Endothelial cell (in vitro differentiated cells): ENCODE results near the gene KPNA3. TPM values are rescaled to one million over a fixed set of nuclear protein-coding genes. Genes with fewer than 3 reads are reported as not detected.
"Not testable (repeated sequence)": the region's sequence is repeated elsewhere in the genome, so short reads cannot be mapped to it uniquely, and the experiment has no call there.

Experiments
- DNase-seq: peaks from one replicate; pipeline ENCODE4 v3.0.0; 2021; ENCODE audit warnings: low spot score
- H3K27ac Mint-ChIP-seq: one replicate; pipeline ENCODE4 v1.8.0; 2021; ENCODE audit warnings: mixed read lengths, inconsistent platforms; ENCODE audit not compliant: unreplicated experiment
- H3K27me3 Mint-ChIP-seq: one replicate; pipeline ENCODE4 v1.8.0; 2021; ENCODE audit warnings: mild to moderate bottlenecking, moderate library complexity, mixed read lengths, inconsistent platforms; ENCODE audit not compliant: unreplicated experiment
- H3K36me3 Mint-ChIP-seq: one replicate; pipeline ENCODE4 v1.8.0; 2021; ENCODE audit warnings: mild to moderate bottlenecking, low read depth, mixed read lengths, inconsistent platforms; ENCODE audit not compliant: unreplicated experiment
- H3K4me1 Mint-ChIP-seq: one replicate; pipeline ENCODE4 v1.8.0; 2021; ENCODE audit warnings: mild to moderate bottlenecking, mixed read lengths, inconsistent platforms; ENCODE audit not compliant: unreplicated experiment
- H3K4me3 Mint-ChIP-seq: one replicate; pipeline ENCODE4 v1.8.0; 2021; ENCODE audit warnings: mild to moderate bottlenecking, mixed read lengths, inconsistent platforms; ENCODE audit not compliant: unreplicated experiment
- H3K9me3 Mint-ChIP-seq: one replicate; pipeline ENCODE4 v1.8.0; 2021; ENCODE audit warnings: mixed read lengths, inconsistent platforms; ENCODE audit not compliant: unreplicated experiment
- total RNA-seq: library from RNA; stranded (reverse); fragmentation: NEBNext Ultra II Directional; extraction: Animal tissue kit (Norgen Biotek cat#: 25700); gene quantifications from one replicate; pipeline ENCODE4 v1.2.1, GENCODE V29; 2021; ENCODE audit not compliant: unreplicated experiment
- TF ChIP-seq, protein P1 (sequence below): fragments of 200-600 bp; sonication (generic); IDR thresholded peaks from one replicate; pipeline ENCODE4 v1.5.0; 2021; ENCODE audit warnings: antibody characterized with exemption; ENCODE audit not compliant: unreplicated experiment

Gene KPNA3
- total RNA-seq, 1 donor from 2014 or later: 50.3 TPM

GRCh38 chr13:49810567-49811526 lies 18.4 kb upstream of the KPNA3 start:
- H3K4me3 Mint-ChIP-seq: no peak overlapping the region
- H3K27ac Mint-ChIP-seq: no peak overlapping the region
- no peaks in the 10 kb centered on the region for H3K36me3 Mint-ChIP-seq
- no peaks in the 10 kb centered on the region for H3K9me3 Mint-ChIP-seq
- H3K4me1 Mint-ChIP-seq: no peaks in the 10 kb centered on the region
- TF ChIP-seq, protein P1, sequence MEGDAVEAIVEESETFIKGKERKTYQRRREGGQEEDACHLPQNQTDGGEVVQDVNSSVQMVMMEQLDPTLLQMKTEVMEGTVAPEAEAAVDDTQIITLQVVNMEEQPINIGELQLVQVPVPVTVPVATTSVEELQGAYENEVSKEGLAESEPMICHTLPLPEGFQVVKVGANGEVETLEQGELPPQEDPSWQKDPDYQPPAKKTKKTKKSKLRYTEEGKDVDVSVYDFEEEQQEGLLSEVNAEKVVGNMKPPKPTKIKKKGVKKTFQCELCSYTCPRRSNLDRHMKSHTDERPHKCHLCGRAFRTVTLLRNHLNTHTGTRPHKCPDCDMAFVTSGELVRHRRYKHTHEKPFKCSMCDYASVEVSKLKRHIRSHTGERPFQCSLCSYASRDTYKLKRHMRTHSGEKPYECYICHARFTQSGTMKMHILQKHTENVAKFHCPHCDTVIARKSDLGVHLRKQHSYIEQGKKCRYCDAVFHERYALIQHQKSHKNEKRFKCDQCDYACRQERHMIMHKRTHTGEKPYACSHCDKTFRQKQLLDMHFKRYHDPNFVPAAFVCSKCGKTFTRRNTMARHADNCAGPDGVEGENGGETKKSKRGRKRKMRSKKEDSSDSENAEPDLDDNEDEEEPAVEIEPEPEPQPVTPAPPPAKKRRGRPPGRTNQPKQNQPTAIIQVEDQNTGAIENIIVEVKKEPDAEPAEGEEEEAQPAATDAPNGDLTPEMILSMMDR: no peak
- DNase-seq: no peak
- H3K27me3 Mint-ChIP-seq: no peaks in the 10 kb centered on the region

- H3K4me1 Mint-ChIP-seq: no peaks in the 10 kb centered on the region
- H3K27ac Mint-ChIP-seq: no peak overlapping the region
- no peaks in the 10 kb centered on the region for H3K36me3 Mint-ChIP-seq
- TF ChIP-seq, protein P1: no peak
- no peak for DNase-seq
- no peak overlapping the region for H3K4me3 Mint-ChIP-seq
- no peaks in the 10 kb centered on the region for H3K9me3 Mint-ChIP-seq
- no peaks in the 10 kb centered on the region for H3K27me3 Mint-ChIP-seq
These were observed 15.2 kb upstream of the KPNA3 start for GRCh38 chr13:49807681-49808080.

GRCh38 chr13:49806126-49806536 lies 13.6 kb upstream of the KPNA3 start:
- TF ChIP-seq, protein P1: no peak
- Mint-ChIP-seq H3K4me1 (no peaks in the 10 kb centered on the region), H3K27me3 (no peaks in the 10 kb centered on the region), H3K36me3 (no peaks in the 10 kb centered on the region), H3K4me3 (no peak overlapping the region), H3K27ac (no peak overlapping the region), H3K9me3 (no peaks in the 10 kb centered on the region)
- DNase-seq: no peak

GRCh38 chr13:49803047-49803446 lies 10.6 kb upstream of the KPNA3 start:
- not testable (repeated sequence) for H3K36me3 Mint-ChIP-seq, H3K27ac Mint-ChIP-seq, H3K4me3 Mint-ChIP-seq

GRCh38 chr13:49802426-49802825 lies 9.9 kb upstream of the KPNA3 start:
- Mint-ChIP-seq H3K36me3 (no peaks in the 10 kb centered on the region), H3K27ac (no peak overlapping the region), H3K9me3 (no peaks in the 10 kb centered on the region), H3K4me1 (no peaks in the 10 kb centered on the region), H3K4me3 (no peak overlapping the region), H3K27me3 (no peaks in the 10 kb centered on the region)
- TF ChIP-seq, protein P1: no peak
- DNase-seq: no peak

More at GRCh38 chr13:49803047-49803446, 10.6 kb upstream of the KPNA3 start:
- not testable (repeated sequence) for DNase-seq, H3K4me1 Mint-ChIP-seq, H3K27me3 Mint-ChIP-seq, H3K9me3 Mint-ChIP-seq
